SK-N-SH (cell line): ENCODE results near the gene KRTAP3-3. TPM values are rescaled to one million over a fixed set of nuclear protein-coding genes. Genes with fewer than 3 reads are reported as not detected.
"Not testable (repeated sequence)": the region's sequence is repeated elsewhere in the genome, so short reads cannot be mapped to it uniquely, and the experiment has no call there.

ENCODE experiments used
- CTCF ChIA-PET: fragments of 300-600, 350-600 bp; formaldehyde crosslinking; extraction: SDS; loops from one replicate; lab custom pipeline; 2021; lab: Yijun Ruan, JAX
- POLR2A ChIA-PET: fragments of 350-600 bp; sonication (Branson Sonifier 250); formaldehyde crosslinking; extraction: SDS; loops from one replicate; lab custom pipeline; 2020; ENCODE audit warnings: antibody characterized with exemption, inconsistent platforms; lab: Yijun Ruan, JAX
- DNase-seq: peaks from one replicate; pipeline ENCODE4 v3.0.0; 2012
- H2AFZ ChIP-seq: fragments of 200-600 bp; sonication (generic); 2 replicates; pipeline ENCODE4 v1.8.1; 2016; ENCODE audit warnings: antibody characterized with exemption, mild to moderate bottlenecking, low read depth
- H3F3A ChIP-seq: fragments of 200-600 bp; sonication (generic); replicated peaks from 2 replicates; pipeline ENCODE3; 2016; ENCODE audit warnings: antibody characterized with exemption, mild to moderate bottlenecking; ENCODE audit not compliant: insufficient read depth
- H3K27ac ChIP-seq, 2 experiments: fragments of 200-500 bp in 1 of 2; fragments of 200-600 bp in 1 of 2; sonication (Bioruptor generic) in 1 of 2; sonication (generic), shearing (Covaris generic) in 1 of 2; 2 replicates each; pipeline versions ENCODE4 v1.5.1 to v1.6.1; 2014 to 2016; ENCODE audit warnings: low read depth in 2 of 2, inconsistent platforms in 1 of 2, low read length in 1 of 2, mild to moderate bottlenecking in 1 of 2, mixed read lengths in 1 of 2
- H3K27me3 ChIP-seq: fragments of 200-600 bp; sonication (generic), shearing (Covaris generic); 2 replicates; pipeline ENCODE4 v1.6.1; 2016; ENCODE audit warnings: mixed run types; ENCODE audit not compliant: insufficient read depth
- H3K36me3 ChIP-seq, 2 experiments: fragments of 200-500 bp in 1 of 2; fragments of 200-600 bp in 1 of 2; sonication (Bioruptor generic) in 1 of 2; sonication (generic) in 1 of 2; replicated peaks in 1 of 2; 2 replicates each; pipeline versions ENCODE3 to v1.5.1; 2014 to 2016; ENCODE audit warnings: low read length in 1 of 2, mild to moderate bottlenecking in 1 of 2; ENCODE audit not compliant: insufficient read depth in 2 of 2, control insufficient read depth in 1 of 2
- H3K4me1 ChIP-seq, 2 experiments: fragments of 200-500 bp in 1 of 2; fragments of 200-600 bp in 1 of 2; sonication (Bioruptor generic) in 1 of 2; sonication (generic), shearing (Covaris generic) in 1 of 2; 2 replicates each; pipeline versions ENCODE4 v1.5.1 to v1.6.1; 2014 to 2016; ENCODE audit warnings: low read depth in 1 of 2, low read length in 1 of 2, mixed run types in 1 of 2; ENCODE audit not compliant: insufficient read depth in 2 of 2, control insufficient read depth in 1 of 2
- H3K4me2 ChIP-seq: fragments of 200-600 bp; sonication (generic), shearing (Covaris generic); 2 replicates; pipeline ENCODE4 v1.6.1; 2017; ENCODE audit warnings: mixed run types
- H3K4me3 ChIP-seq, 2 experiments: fragments of 200-500 bp in 1 of 2; fragments of 200-600 bp in 1 of 2; sonication (Bioruptor generic) in 1 of 2; sonication (generic), shearing (Covaris generic) in 1 of 2; 2 replicates each; pipeline versions ENCODE4 v1.5.1 to v1.8.1; 2014 to 2016; ENCODE audit warnings: low read depth in 2 of 2, inconsistent platforms in 1 of 2, low read length in 1 of 2, mild to moderate bottlenecking in 1 of 2, mixed read lengths in 1 of 2, moderate library complexity in 1 of 2
- H3K79me2 ChIP-seq: fragments of 200-600 bp; sonication (generic); 2 replicates; pipeline ENCODE4 v1.8.1; 2017; ENCODE audit warnings: mild to moderate bottlenecking; ENCODE audit not compliant: insufficient read depth
- H3K9ac ChIP-seq: fragments of 200-600 bp; sonication (generic); 2 replicates; pipeline ENCODE4 v1.6.1; 2017; ENCODE audit warnings: mixed run types
- H3K9me2 ChIP-seq: fragments of 200-600 bp; sonication (generic); 2 replicates; pipeline ENCODE4 v1.6.1; 2017; ENCODE audit warnings: mixed run types
- H3K9me3 ChIP-seq: fragments of 200-600 bp; sonication (generic); 2 replicates; pipeline ENCODE4 v1.6.1; 2017; ENCODE audit warnings: mixed run types, mild to moderate bottlenecking, moderate library complexity
- H4K20me1 ChIP-seq: fragments of 200-600 bp; sonication (generic); 2 replicates; pipeline ENCODE4 v1.6.1; 2017; ENCODE audit warnings: mild to moderate bottlenecking, mixed run types; ENCODE audit not compliant: insufficient read depth
- CHD2 ChIP-seq: fragments of 150-350 bp; IDR thresholded peaks from 2 replicates; pipeline ENCODE4 v1.6.1; 2018; ENCODE audit warnings: low read length; ENCODE audit not compliant: partially characterized antibody
- CTCF ChIP-seq: fragments of 200-600 bp; sonication (generic); IDR thresholded peaks from 2 replicates; pipeline ENCODE4 v1.6.1; 2017; ENCODE audit warnings: antibody characterized with exemption, mild to moderate bottlenecking, moderate library complexity
- EZH2phosphoT487 ChIP-seq: fragments of 200-600 bp; sonication (generic); IDR thresholded peaks from 2 replicates; pipeline ENCODE4 v1.6.1; 2017; ENCODE audit warnings: low read depth, mixed run types, mild to moderate bottlenecking, antibody characterized with exemption, moderate library complexity, borderline replicate concordance
- FOSL2 ChIP-seq: IDR thresholded peaks from 2 replicates; pipeline ENCODE4 v1.4.0; 2012; ENCODE audit warnings: low read depth, mild to moderate bottlenecking, moderate library complexity, borderline replicate concordance
- FOXJ3 ChIP-seq: sonication (generic); formaldehyde crosslinking; IDR thresholded peaks from 2 replicates; pipeline ENCODE4 v1.5.1; 2020; ENCODE audit warnings: mild to moderate bottlenecking, missing genetic modification reagents
- FOXM1 ChIP-seq: IDR thresholded peaks from 2 replicates; pipeline ENCODE4 v1.4.0; 2012; ENCODE audit warnings: low read depth, mild to moderate bottlenecking
- GABPA ChIP-seq: IDR thresholded peaks from 2 replicates; pipeline ENCODE4 v1.4.0; 2012; ENCODE audit warnings: low read depth, mild to moderate bottlenecking
- GATA2 ChIP-seq: sonication (generic); formaldehyde crosslinking; IDR thresholded peaks from 2 replicates; pipeline ENCODE4 v1.5.0; 2020; ENCODE audit warnings: mild to moderate bottlenecking, missing genetic modification reagents
- IRF3 ChIP-seq: fragments of 150-350 bp; IDR thresholded peaks from 2 replicates; pipeline ENCODE4 v1.6.1; 2016; ENCODE audit warnings: mild to moderate bottlenecking, low read depth, low read length
- JUND ChIP-seq: IDR thresholded peaks from 2 replicates; pipeline ENCODE4 v1.4.0; 2012
- MXI1 ChIP-seq: IDR thresholded peaks from 2 replicates; pipeline ENCODE4 v1.6.1; 2012; ENCODE audit warnings: mild to moderate bottlenecking, low read depth, low read length, improper control_type of control experiment
- NFIC ChIP-seq: IDR thresholded peaks from 2 replicates; pipeline ENCODE4 v1.4.0; 2012; ENCODE audit warnings: borderline replicate concordance
- POLR2AphosphoS5 ChIP-seq: IDR thresholded peaks from 2 replicates; pipeline ENCODE4 v1.6.1; 2012; ENCODE audit warnings: low read depth, low read length
- RCOR1 ChIP-seq: fragments of 150-350 bp; IDR thresholded peaks from 2 replicates; pipeline ENCODE4 v1.6.1; 2017; ENCODE audit warnings: antibody characterized with exemption, low read length
- RXRA ChIP-seq: IDR thresholded peaks from 2 replicates; pipeline ENCODE4 v1.4.0; 2012; ENCODE audit warnings: low read depth, mild to moderate bottlenecking, borderline replicate concordance
- TAF1 ChIP-seq: IDR thresholded peaks from 2 replicates; pipeline ENCODE4 v1.6.1; 2012; ENCODE audit warnings: low read depth, mild to moderate bottlenecking, low read length, moderate library complexity, borderline replicate concordance
- USF1 ChIP-seq: IDR thresholded peaks from 2 replicates; pipeline ENCODE4 v1.4.0; 2012; ENCODE audit warnings: low read depth, borderline replicate concordance
- YY1 ChIP-seq: IDR thresholded peaks from 2 replicates; pipeline ENCODE4 v1.4.0; 2012; ENCODE audit warnings: low read depth, mild to moderate bottlenecking
- WGBS: methylation state at CpG from one replicate; pipeline ENCODE4 v1.1.6; 2017; ENCODE audit warnings: low lambda C conversion rate; 5-methylcytosine and 5-hydroxymethylcytosine counted together
- polyA plus RNA-seq, 3 experiments: library from polyadenylated mRNA; depleted of rRNA; stranded (reverse); fragments of >200 nt; gene quantifications; 2 replicates each; pipeline ENCODE4 v1.2.3, GENCODE V29; 2012

Gene KRTAP3-3
- polyA plus RNA-seq, 1 of the 3 experiments (the other 2 are of a cell fraction): not detected

- H3K36me3 ChIP-seq, POLR2A ChIA-PET, H3K27ac ChIP-seq, DNase-seq, H3K27me3 ChIP-seq, H3K9ac ChIP-seq, H3K4me2 ChIP-seq, H2AFZ ChIP-seq, H3K4me1 ChIP-seq, H3K9me3 ChIP-seq, H3K79me2 ChIP-seq, H3K4me3 ChIP-seq, H3K9me2 ChIP-seq, H4K20me1 ChIP-seq, H3F3A ChIP-seq: not testable (repeated sequence)
- peak; percentile 26; the same call in 1 of the 2 replicates for TF ChIP-seq CTCF
- WGBS: 15% methylated on average over 11 of the region's 14 CpGs
- CTCF ChIA-PET: interaction anchor here (0.6 to 1.2 kb wide), 2 partner anchors 52 to 508 kb away, joined by 3 read pairs; no protein-coding TSS in a partner anchor
Measured at GRCh38 chr17:41040783-41041571, 47.0 kb upstream of the KRTAP3-3 start, which contains the start of gene KRTAP1-1. KRTAP1-1 (minus strand) TSS chr17:41041450; CDS start chr17:41041397, 53 bp downstream.

- Histone ChIP-seq H3K79me2 (no peaks in the 10 kb centered on the region), H3K4me3 (no peak overlapping the region), H3K9me3 (no peaks in the 10 kb centered on the region), H3K9ac (no peak overlapping the region), H3K4me2 (no peak overlapping the region), H2AFZ (no peak overlapping the region), H3K27me3 (peaks cover 11% of the 10 kb centered on the region; the same call in 1 of the 2 replicates), H3K36me3 (no peaks in the 10 kb centered on the region), H4K20me1 (no peaks in the 10 kb centered on the region)
- ChIA-PET CTCF (interaction anchor here (0.8 kb wide), 1 partner anchor 609 kb away, joined by 4 read pairs; no protein-coding TSS in a partner anchor), POLR2A (no interaction called here)
- DNase-seq: no peak
- TF ChIP-seq EZH2phosphoT487 (no peak), FOSL2 (no peak), USF1 (no peak), RCOR1 (no peak), GABPA (no peak), IRF3 (no peak), JUND (no peak), YY1 (no peak), FOXJ3 (no peak), NFIC (no peak), CHD2 (no peak), GATA2 (CRISPR knock-in tag) (no peak), FOXM1 (no peak), TAF1 (no peak), MXI1 (no peak), POLR2AphosphoS5 (no peak), RXRA (no peak)
- TF ChIP-seq, all 33 proteins: peak for 0
- H3K9me2 ChIP-seq: no peaks in the 10 kb centered on the region
- H3K27ac ChIP-seq: no peak overlapping the region
- WGBS: 10% methylated on average over 2 of the region's 2 CpGs
- no peaks in the 10 kb centered on the region for H3K4me1 ChIP-seq
- H3F3A ChIP-seq: no peaks in the 10 kb centered on the region
Measured at GRCh38 chr17:41037853-41038350, 43.9 kb upstream of the KRTAP3-3 start.

GRCh38 chr17:41034346-41034935 is 40.5 kb upstream of the KRTAP3-3 start, which contains the start of gene KRTAP1-3:
KRTAP1-3 (minus strand) TSS chr17:41034874; CDS start chr17:41034821, 53 bp downstream.
- H3K27ac ChIP-seq, H3K9ac ChIP-seq, H3F3A ChIP-seq, H3K9me3 ChIP-seq, DNase-seq, H3K4me1 ChIP-seq, H3K36me3 ChIP-seq, H3K79me2 ChIP-seq, H3K4me3 ChIP-seq, POLR2A ChIA-PET, CTCF ChIA-PET, H3K4me2 ChIP-seq, H4K20me1 ChIP-seq, H3K9me2 ChIP-seq, H2AFZ ChIP-seq: not testable (repeated sequence)
- H3K27me3 ChIP-seq: peaks cover 22% of the 10 kb centered on the region
- WGBS: 31% methylated on average over 5 of the region's 10 CpGs
